ENCODE results near the gene ARFGAP1.

Gene ARFGAP1

DNA sequence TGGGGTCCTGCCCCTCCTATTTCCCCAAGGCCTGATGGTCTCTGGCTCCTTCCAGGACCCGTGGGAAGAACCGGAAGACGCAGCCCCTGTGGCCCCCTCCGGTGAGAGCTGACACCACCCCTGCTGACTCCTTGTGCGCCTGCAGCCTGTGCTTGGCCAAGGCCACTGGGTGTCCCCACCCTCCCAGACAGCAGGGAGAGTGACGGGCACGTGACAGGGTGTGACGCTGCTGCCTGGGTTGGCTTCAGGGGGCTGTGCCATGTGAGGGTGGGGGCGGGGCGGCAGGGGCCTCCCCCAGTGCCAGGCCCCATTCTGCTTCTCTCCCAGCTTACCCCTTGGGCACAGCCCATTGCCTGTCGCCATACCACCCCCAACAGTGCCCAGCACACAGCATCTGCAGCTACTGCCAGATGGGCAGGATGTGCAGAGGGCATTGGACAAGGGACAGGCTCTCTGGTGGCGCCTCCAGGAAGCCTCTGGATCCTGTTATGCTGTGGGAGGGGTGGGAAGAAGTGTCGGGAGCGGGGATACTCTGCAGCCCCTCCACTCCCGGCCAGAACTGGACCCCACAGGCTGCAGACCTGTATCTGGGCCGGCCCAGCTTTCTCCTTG, 34.0 kb upstream of the ARFGAP1 start:
- Histone ChIP-seq H3K36me3 (no peaks in the 10 kb centered on the region), H3K4me3 (ENCODE audit: low read depth, low read length) (no peak overlapping the region), H3K4me1 (peaks cover 8% of the 10 kb centered on the region), H3K9me3 (no peaks in the 10 kb centered on the region), H3K27me3 (no peaks in the 10 kb centered on the region)
- TF ChIP-seq, protein P1, sequence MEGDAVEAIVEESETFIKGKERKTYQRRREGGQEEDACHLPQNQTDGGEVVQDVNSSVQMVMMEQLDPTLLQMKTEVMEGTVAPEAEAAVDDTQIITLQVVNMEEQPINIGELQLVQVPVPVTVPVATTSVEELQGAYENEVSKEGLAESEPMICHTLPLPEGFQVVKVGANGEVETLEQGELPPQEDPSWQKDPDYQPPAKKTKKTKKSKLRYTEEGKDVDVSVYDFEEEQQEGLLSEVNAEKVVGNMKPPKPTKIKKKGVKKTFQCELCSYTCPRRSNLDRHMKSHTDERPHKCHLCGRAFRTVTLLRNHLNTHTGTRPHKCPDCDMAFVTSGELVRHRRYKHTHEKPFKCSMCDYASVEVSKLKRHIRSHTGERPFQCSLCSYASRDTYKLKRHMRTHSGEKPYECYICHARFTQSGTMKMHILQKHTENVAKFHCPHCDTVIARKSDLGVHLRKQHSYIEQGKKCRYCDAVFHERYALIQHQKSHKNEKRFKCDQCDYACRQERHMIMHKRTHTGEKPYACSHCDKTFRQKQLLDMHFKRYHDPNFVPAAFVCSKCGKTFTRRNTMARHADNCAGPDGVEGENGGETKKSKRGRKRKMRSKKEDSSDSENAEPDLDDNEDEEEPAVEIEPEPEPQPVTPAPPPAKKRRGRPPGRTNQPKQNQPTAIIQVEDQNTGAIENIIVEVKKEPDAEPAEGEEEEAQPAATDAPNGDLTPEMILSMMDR (IDR thresholded peaks at IDR 0.05; ENCODE audit: low read depth, low read length) = peak; percentile 29
- peak; percentile 70 for DNase-seq

DNA sequence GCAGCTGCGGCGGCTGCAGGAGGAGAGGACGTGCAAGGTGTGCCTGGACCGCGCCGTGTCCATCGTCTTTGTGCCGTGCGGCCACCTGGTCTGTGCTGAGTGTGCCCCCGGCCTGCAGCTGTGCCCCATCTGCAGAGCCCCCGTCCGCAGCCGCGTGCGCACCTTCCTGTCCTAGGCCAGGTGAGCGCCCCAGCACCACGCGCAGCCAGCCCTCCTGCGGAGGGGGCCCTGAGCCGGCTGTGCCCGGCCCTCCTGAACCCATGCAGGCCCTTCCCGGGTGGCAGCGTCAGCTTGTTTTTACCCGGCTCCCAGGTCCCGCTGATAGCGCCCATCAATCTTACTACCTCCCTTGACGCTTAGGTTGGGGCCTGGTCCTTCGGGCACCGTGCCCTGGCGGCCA, 33.2 kb upstream of the ARFGAP1 start:
- H3K9me3 ChIP-seq = no peaks in the 10 kb centered on the region
- H3K4me3 ChIP-seq (ENCODE audit: low read depth, low read length) = no peak overlapping the region
- no peaks in the 10 kb centered on the region for H3K36me3 ChIP-seq
- H3K4me1 ChIP-seq = peaks cover 8% of the 10 kb centered on the region
- no peaks in the 10 kb centered on the region for H3K27me3 ChIP-seq
- no peak for DNase-seq
- TF ChIP-seq, protein P1 (IDR thresholded peaks at IDR 0.05; ENCODE audit: low read depth, low read length) = no peak

DNA sequence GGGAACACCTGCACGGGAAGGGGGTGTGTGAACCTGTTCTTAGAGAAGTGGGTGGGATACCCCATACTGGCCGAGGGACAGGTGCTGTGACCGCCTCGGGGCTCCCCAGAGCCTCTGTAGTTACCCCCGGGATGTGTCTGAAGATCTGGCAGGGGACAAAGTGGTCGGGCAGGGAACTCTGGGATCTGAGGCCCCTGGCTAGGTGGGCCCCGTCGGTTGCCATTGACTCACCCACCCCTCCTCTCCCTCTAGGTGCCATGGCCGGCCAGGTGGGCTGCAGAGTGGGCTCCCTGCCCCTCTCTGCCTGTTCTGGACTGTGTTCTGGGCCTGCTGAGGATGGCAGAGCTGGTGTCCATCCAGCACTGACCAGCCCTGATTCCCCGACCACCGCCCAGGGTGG, 32.6 kb upstream of the ARFGAP1 start:
- Histone ChIP-seq H3K27me3 (no peaks in the 10 kb centered on the region), H3K4me1 (peaks cover 8% of the 10 kb centered on the region), H3K9me3 (no peaks in the 10 kb centered on the region), H3K4me3 (ENCODE audit: low read depth, low read length) (no peak overlapping the region), H3K36me3 (no peaks in the 10 kb centered on the region)
- DNase-seq = no peak
- TF ChIP-seq, protein P1 (IDR thresholded peaks at IDR 0.05; ENCODE audit: low read depth, low read length) = no peak

DNA sequence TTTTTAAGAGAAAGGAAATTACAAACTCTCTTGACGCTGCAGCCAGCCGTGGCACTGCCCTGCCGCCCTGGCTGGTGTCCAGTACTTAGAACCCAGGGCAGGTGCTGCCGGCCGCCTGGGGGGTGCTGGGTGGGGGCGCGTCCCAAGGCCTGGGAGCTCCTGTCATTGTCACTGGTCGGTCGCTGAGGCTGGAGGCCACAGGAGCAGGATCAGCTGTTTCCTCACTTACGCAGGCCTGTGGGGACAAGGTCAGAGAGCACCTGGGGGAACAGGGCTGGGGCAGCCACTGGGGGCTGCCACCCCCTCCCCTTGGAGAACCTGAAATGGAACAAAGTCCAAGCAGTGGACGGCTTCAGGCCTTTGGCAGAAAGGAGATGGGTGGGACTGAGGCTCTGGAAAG, 31.3 kb upstream of the ARFGAP1 start:
- no peaks in the 10 kb centered on the region for H3K27me3 ChIP-seq
- TF ChIP-seq, protein P1 (IDR thresholded peaks at IDR 0.05; ENCODE audit: low read depth, low read length) = no peak
- no peak for DNase-seq
- H3K9me3 ChIP-seq = no peaks in the 10 kb centered on the region
- H3K4me1 ChIP-seq = peaks cover 8% of the 10 kb centered on the region
- H3K36me3 ChIP-seq = no peaks in the 10 kb centered on the region
- H3K4me3 ChIP-seq (ENCODE audit: low read depth, low read length) = no peak overlapping the region

DNA sequence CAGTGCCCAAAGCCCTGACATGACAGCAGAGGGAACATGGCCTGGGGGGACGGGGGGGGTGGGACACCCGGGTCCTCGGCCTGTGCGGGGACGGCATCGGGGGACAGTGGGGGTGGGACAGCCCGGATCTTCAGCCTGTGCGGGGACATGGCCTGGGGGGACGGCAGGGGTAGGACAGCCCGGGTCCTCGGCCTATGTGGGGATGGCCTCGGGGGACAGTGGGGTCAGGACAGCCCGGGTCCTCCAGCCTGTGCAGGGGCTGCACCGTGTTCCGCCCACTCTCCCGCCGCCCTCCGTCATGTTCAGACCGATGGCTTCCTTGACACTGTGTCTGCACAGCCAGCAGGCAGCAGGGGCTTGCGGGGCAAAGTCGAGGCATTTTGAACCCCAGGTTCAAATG, 29.9 kb upstream of the ARFGAP1 start:
- Histone ChIP-seq H3K27me3 (no peaks in the 10 kb centered on the region), H3K36me3 (no peaks in the 10 kb centered on the region), H3K4me3 (ENCODE audit: low read depth, low read length) (no peak overlapping the region), H3K9me3 (no peaks in the 10 kb centered on the region), H3K4me1 (peaks cover 17% of the 10 kb centered on the region)
- no peak for DNase-seq
- TF ChIP-seq, protein P1 (IDR thresholded peaks at IDR 0.05; ENCODE audit: low read depth, low read length) = no peak

DNA sequence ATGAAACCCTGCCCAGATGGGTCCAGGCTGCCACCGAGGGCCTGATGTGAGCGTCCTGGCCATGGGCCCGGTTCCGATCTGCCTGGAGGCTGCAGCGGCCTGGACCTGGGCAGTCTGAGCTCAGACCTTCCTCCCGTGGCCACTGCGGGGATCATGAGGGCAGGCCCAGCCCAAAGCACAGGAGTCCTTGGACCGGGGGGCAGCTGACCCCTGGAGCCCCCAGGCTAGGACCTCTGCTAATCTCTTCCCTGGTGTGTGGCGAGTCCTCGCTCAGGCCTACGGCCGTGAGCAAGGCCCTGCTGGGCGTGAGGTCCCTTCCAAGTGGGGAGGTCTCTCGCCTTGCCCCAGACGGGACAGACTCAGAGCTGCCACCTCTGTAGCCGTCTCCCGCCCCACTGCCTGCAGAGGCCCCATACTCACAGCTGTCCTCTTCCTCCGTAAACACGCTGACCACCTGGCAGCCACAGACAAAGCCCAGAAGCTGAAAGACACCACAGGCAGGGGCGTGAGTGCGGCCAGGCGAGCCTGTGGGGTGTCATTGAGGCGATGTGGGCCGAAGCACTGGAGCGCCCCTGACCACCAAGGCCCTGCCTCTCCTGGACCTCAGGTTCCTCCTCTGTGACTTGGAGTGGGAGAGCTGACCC, 28.9 kb upstream of the ARFGAP1 start:
- TF ChIP-seq, protein P1 (IDR thresholded peaks at IDR 0.05; ENCODE audit: low read depth, low read length) = no peak
- Histone ChIP-seq H3K36me3 (no peaks in the 10 kb centered on the region), H3K9me3 (no peaks in the 10 kb centered on the region), H3K4me1 (peaks cover 11% of the 10 kb centered on the region), H3K4me3 (ENCODE audit: low read depth, low read length) (no peak overlapping the region), H3K27me3 (no peaks in the 10 kb centered on the region)
- DNase-seq = no peak

Data from BE2C (cell line).